Activated CD8-positive, alpha-beta T cell treated with anti-CD3 and anti-CD28 coated beads for 36 hours (primary cell): Measurements from ENCODE around the gene MAPK8. TPM values are rescaled to one million over a fixed set of nuclear protein-coding genes. Genes with fewer than 3 reads are reported as not detected.

Experiments used
- ATAC-seq: fragments of 200-7000 bp; cut with Tn5 transposase; one replicate; pipeline ENCODE4 v1.10.0; 2021; ENCODE audit warnings: mild to moderate bottlenecking, moderate library complexity
- CTCF ChIA-PET: fragments of 350-600 bp; sonication (Branson Sonifier 250); formaldehyde crosslinking; loops from one replicate; lab custom pipeline; 2021; ENCODE audit warnings: antibody characterized with exemption; lab: Charles Lee
- POLR2A ChIA-PET: fragments of 350-600 bp; sonication (Branson Sonifier 250); formaldehyde crosslinking; loops from one replicate; lab custom pipeline; 2021; ENCODE audit warnings: antibody characterized with exemption; lab: Charles Lee
- DNase-seq: peaks from one replicate; pipeline ENCODE4 v3.0.0-alpha.2; 2020
- H3K27ac Mint-ChIP-seq: one replicate; pipeline ENCODE4 v1.8.0; 2021; ENCODE audit warnings: mild to moderate bottlenecking, mixed read lengths
- H3K27me3 Mint-ChIP-seq: one replicate; pipeline ENCODE4 v1.8.0; 2021; ENCODE audit warnings: mixed read lengths
- H3K36me3 Mint-ChIP-seq: one replicate; pipeline ENCODE4 v1.8.0; 2021; ENCODE audit warnings: low read depth, mixed read lengths
- H3K4me1 Mint-ChIP-seq: one replicate; pipeline ENCODE4 v1.8.0; 2021; ENCODE audit warnings: low read depth, mixed read lengths
- H3K4me3 Mint-ChIP-seq: one replicate; pipeline ENCODE4 v1.8.0; 2021; ENCODE audit warnings: mild to moderate bottlenecking, moderate library complexity, mixed read lengths
- H3K9me3 Mint-ChIP-seq: one replicate; pipeline ENCODE4 v1.8.0; 2021; ENCODE audit warnings: mixed read lengths
- CTCF ChIP-seq: fragments of 200-600 bp; IDR thresholded peaks from one replicate; pipeline ENCODE4 v1.8.0; 2022; ENCODE audit warnings: antibody characterized with exemption, mild to moderate bottlenecking
- intact Hi-C: fragments of 100-400 bp; cut with micrococcal nuclease; formaldehyde crosslinking; loops from one replicate; pipeline ENCODE4 v1.10.0; 2022
- total RNA-seq, 2 experiments: library from RNA; stranded (reverse); gene quantifications; one replicate each; pipeline ENCODE4 v1.2.3, GENCODE V29; 2021

MAPK8 gene
- total RNA-seq, 2 experiments from 2014 or later, result 40.5 to 41.1 TPM

GRCh38 chr10:48456808-48457761 is 150.6 kb downstream of the MAPK8 start:
- no peaks in the 10 kb centered on the region for H3K9me3 Mint-ChIP-seq
- no peak overlapping the region for H3K4me3 Mint-ChIP-seq
- no peak for TF ChIP-seq CTCF
- DNase-seq, result peak; percentile 20
- peak; percentile 20 for ATAC-seq
- H3K4me1 Mint-ChIP-seq, result no peaks in the 10 kb centered on the region
- ChIA-PET POLR2A (no interaction called here), CTCF (no interaction called here)
- no peaks in the 10 kb centered on the region for H3K36me3 Mint-ChIP-seq
- H3K27me3 Mint-ChIP-seq, result no peaks in the 10 kb centered on the region
- no peak overlapping the region for H3K27ac Mint-ChIP-seq
- intact Hi-C loops, result no loop called here

- Mint-ChIP-seq H3K4me3 (no peak overlapping the region), H3K9me3 (no peaks in the 10 kb centered on the region), H3K36me3 (no peaks in the 10 kb centered on the region), H3K4me1 (no peaks in the 10 kb centered on the region), H3K27ac (no peak overlapping the region), H3K27me3 (no peaks in the 10 kb centered on the region)
- no peak for TF ChIP-seq CTCF
- POLR2A ChIA-PET, result no interaction called here
- CTCF ChIA-PET, result no interaction called here
- ATAC-seq (no peak), DNase-seq (no peak)
- intact Hi-C loops, result no loop called here
Observed at GRCh38 chr10:48457949-48458661, 151.6 kb downstream of the MAPK8 start.

GRCh38 chr10:48458662-48459048 is 152.2 kb downstream of the MAPK8 start:
- ChIA-PET POLR2A (no interaction called here), CTCF (no interaction called here)
- TF ChIP-seq CTCF, result no peak
- no peak for ATAC-seq
- intact Hi-C loops, result no loop called here
- DNase-seq, result no peak
- Mint-ChIP-seq H3K9me3 (no peaks in the 10 kb centered on the region), H3K4me3 (no peak overlapping the region), H3K27me3 (no peaks in the 10 kb centered on the region), H3K36me3 (no peaks in the 10 kb centered on the region), H3K4me1 (no peaks in the 10 kb centered on the region), H3K27ac (no peak overlapping the region)

GRCh38 chr10:48459270-48460150 is 153.0 kb downstream of the MAPK8 start:
- CTCF ChIA-PET, result no interaction called here
- no peaks in the 10 kb centered on the region for H3K36me3 Mint-ChIP-seq

More at GRCh38 chr10:48459270-48460150, 153.0 kb downstream of the MAPK8 start:
- no peaks in the 10 kb centered on the region for H3K27me3 Mint-ChIP-seq
- no peaks in the 10 kb centered on the region for H3K4me1 Mint-ChIP-seq
- no peak for ATAC-seq
- H3K9me3 Mint-ChIP-seq, result no peaks in the 10 kb centered on the region
- H3K4me3 Mint-ChIP-seq, result no peak overlapping the region
- POLR2A ChIA-PET, result no interaction called here
- intact Hi-C loops, result no loop called here
- no peak for DNase-seq
- no peak overlapping the region for H3K27ac Mint-ChIP-seq
- TF ChIP-seq CTCF, result no peak
